GM21515 (cell line): ENCODE measurements around the gene IL10RB.
"Not testable (repeated sequence)": the region's sequence is repeated elsewhere in the genome, so short reads cannot be mapped to it uniquely, and the experiment has no call there.

Experiments used
- ATAC-seq: cut with Tn5 transposase; IDR thresholded peaks from one replicate; pipeline ENCODE4 v1.9.1; 2021; ENCODE audit not compliant: unreplicated experiment

The IL10RB gene

DNA sequence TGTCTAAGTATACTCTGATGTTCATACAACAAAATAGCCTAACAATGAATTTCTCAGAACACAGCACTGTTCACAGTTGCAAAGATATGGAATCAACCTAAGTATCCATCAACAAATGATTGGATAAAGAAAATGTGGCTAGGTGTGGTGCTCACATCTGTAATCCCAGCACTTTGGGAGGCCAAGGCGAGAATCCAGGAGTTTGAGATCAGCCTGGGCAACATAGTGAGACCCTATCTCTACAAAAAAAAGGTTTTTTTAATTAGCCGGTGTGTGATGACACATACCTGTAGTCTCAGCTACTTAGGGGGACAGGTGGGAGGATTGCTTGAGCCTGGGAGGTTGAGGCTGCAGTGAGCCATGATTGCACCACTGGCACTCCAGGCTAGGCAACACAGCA is 25.8 kb upstream of the IL10RB start:
- ATAC-seq, result no peak

DNA sequence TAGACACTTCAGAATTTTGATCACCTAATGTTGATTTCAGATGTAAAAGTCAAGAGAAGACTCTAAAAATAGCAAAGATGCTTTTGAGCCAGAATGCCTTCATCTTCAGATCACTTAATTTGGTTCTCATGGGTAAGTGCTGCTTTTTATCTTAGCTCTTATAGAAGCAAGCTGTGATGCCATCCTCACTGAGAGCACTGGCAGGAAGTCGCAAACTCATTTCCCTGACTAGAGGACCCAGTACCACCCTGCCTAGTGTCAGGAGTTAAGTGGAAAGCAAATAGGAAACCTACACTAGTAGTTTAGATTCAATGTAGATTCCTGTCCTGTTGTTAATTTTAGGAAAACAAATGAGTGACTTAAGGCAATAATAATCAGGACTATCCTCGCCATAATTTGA is 24.3 kb upstream of the IL10RB start:
- no peak for ATAC-seq

DNA sequence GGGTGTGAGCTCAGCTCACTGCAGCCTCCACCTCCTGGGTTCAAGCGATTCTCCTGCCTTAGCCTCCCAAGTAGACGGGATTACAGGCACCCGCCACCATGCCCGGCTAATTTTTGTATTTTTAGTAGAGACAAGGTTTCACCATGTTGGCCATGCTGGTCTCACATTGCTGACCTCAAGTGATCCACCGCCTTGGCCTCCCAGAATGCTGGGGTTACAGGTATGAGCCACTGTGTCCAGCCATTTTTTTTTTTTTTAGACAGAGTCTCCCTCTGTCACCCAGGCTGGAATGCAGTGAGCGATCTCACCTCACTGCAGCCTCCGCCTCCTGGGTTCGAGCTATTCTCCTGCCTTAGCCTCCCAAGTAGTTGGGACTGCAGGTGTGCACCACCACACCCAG is 23.3 kb upstream of the IL10RB start:
- not testable (repeated sequence) for ATAC-seq

DNA sequence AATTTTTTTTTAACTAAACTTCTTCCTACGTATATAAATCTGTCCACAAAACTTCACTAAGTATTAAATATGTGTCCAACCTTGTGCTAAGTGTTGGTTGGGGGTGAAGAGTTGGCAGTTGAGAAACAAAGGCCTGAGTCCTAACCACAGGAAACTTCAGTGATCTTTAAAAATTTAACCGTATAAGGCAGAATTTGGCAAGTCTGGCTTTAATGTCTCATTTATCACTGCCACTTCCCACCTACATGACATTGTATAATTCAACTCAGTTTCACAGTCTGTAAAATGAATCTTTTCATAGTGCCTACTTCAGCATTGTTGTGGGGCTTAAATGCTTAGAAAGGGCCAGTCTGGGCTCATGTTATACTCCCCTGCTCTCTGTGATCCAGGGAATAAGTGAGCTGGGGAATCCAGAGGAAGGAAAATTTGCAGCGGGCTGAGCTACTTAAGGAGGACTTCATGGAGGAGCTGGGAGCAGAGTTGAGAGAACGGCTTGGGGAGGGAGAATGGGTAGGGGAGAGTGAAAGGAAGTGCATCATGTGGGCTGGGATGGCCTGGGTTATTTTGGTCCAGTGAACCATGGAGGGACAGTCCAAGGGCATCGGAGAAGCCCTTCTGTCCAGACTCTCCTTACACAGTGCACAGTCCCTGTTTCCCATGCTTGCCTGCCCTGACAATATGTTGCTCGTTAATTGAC is 21.9 kb upstream of the IL10RB start:
- no peak for ATAC-seq

DNA sequence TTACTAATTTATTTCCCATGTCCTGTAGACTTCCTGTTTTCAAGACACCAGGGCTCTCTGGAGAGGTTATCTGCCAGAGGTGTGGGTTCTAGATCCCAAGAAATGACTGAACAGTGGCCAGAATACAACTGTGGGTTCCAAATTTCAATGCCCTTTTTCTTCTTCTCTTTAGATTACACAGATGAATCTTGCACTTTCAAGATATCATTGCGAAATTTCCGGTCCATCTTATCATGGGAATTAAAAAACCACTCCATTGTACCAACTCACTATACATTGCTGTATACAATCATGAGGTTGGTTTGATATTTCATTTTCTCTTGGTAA is 21.4 kb upstream of the IL10RB start:
- ATAC-seq, result no peak

DNA sequence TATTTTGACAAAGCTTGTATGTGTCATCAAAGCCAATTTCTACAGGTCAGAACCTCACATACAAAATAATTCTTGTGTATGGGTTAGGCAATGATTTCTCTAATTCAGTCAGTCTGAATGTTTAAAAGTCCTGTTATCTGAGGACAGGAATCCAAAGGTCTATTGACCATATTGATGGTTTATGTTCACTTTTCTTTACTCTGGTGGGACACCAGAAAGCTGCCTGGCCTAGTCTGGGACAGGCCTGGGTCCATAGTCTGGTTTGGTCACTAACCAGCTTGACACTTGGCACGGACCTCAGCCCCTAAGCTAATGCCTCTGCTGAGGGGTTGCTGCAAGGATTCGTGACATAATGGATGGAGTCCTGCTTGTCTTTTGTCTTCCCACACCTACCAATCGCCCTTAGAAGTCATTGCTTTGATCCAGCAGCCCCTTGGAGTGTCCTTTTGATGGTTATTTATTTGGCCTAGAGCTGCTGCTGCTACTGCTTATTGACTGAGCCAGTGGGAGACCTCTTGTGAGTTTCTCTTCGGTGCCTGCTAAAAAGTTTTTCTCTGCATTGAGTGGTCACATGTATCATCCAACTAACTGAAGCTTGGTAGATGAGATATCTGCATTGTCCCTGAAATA is 20.8 kb upstream of the IL10RB start:
- no peak for ATAC-seq

DNA sequence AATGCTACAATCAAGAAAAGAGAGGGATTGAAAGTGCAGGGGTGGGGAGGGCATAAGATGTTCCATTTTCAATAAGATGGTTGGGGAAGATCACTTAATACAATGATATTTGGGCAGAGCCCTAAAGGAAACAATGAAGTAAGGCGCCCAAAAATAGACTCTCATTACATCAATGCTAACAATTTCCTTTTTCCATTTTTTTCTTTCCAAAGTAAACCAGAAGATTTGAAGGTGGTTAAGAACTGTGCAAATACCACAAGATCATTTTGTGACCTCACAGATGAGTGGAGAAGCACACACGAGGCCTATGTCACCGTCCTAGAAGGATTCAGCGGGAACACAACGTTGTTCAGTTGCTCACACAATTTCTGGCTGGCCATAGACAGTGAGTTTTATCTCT is 19.7 kb upstream of the IL10RB start:
- ATAC-seq, result no peak

DNA sequence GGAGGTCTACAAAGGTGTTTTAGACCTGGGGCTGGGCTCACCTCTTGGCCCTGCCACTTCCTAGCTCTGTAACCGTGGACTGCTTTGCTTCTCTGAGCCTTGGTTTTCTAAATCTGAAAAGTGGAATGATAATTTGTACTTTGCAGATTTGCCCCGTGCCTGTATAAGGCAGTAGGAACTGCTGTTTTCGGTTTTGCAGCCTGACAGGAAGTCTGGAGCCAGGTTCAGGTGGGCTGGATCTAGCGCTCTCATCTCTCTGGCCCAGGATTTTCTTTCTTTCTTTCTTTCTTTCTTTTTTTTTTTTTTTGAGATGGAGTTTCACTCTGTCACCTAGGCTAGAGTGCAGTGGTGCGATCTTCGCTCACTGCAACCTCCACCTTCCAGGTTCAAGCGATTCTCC is 19.2 kb upstream of the IL10RB start:
- no peak for ATAC-seq

DNA sequence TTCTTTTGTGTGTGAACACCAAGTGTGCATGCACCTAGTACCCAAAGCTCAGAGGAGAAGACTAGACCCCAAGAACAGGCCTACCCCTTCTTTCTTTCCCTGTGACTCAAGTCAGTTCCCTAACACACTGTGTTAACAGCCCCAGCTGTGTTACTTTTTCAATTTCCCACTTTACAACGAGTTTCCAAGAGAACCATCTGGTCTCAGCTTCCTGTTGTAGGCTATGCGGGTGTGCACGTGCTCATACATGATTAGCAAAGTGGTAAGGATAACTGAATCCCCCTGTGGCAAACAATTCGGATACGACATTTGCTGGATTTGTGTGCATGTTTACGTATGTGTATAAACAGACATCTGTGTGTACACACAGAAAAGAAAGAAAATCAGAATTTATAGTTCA is 18.6 kb upstream of the IL10RB start:
- no peak for ATAC-seq

DNA sequence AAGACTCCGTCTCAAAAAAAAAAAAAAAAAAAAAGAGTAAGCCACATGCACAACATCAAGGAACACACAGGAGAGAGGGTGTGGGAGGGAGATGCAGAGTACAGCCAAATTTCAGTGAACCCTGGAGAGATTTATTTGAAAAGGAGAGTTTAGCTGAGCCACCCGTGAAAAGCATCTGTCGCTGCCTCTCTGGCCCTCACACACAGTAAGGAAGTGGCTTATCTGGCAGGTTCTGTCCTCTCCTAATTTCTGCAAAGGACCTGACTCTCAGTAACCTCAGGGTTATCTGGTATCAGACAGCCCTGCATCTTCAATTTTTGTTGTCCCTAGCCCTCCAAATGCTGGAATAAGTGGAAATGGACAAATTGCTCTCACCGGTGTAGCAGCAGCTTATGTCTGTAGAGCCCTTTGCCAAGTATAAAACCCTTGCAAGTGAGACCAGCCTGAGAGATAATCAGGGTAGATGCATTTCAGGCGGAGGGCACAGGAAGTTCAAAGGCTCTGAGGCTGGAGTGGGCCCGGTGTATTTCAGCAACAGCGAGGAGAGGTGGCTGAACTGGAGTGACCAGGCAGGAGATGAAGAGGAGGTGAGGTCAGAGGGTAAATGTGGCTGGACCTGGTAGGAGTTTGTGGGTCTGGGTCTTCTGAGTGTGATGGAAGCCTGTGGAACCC is 16.7 kb upstream of the IL10RB start:
- no peak for ATAC-seq

DNA sequence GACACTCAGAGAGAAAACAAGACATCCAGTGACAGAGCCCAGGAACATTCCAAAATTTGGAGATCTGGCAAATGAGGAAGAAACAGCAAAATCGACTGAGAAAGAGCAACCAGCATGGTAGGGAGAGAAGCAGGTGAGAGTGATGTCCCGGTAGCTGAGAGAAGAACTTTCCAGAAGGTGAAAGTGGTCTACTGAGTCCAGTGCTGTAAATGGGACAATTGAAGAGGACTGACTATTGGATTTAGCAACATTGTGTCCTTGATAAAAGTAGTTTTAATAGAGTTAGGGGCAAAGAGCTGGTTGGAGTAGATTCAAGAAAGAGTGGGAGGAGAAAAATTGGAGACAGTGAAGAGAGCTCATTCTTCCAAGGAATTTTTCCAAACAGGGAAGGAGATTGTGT is 15.0 kb upstream of the IL10RB start:
- ATAC-seq, result no peak

DNA sequence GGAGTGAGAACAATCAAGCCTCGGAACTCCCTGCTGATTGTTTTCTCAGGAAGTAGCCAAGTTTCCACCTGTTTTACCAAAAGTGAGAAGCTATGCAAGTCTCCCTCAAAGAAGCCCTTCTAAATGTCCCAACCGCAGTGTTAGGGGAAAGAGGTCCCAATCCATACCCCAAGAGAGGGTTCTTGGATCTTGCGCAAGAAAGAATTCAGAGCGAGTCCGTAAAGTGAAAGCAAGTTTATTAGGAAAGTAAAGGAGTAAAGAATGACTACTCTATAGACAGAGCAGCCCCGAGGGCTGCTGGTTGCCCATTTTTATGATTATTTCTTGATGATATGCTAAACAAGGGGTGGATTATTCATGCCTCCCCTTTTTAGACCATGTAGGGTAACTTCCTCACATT is 12.8 kb upstream of the IL10RB start:
- ATAC-seq, result not testable (repeated sequence)

DNA sequence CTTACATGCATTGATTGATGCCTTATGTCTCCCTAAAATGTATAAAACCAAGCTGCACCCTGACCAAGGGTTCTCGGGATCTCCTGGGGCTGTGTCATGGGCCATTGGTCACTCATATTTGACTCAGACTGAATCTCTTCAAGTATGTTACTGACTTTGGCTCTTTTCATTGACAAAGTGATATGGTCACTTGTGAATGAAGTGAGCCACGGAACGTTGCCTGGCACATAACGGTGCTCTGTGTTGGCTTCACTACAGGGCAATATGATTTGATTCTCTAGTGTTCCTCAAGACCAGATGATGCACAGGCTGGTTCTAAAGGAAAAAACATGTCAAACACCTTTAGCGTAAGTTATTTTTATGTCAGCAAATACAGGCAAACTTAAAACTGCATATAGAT is 11.4 kb upstream of the IL10RB start:
- no peak for ATAC-seq

DNA sequence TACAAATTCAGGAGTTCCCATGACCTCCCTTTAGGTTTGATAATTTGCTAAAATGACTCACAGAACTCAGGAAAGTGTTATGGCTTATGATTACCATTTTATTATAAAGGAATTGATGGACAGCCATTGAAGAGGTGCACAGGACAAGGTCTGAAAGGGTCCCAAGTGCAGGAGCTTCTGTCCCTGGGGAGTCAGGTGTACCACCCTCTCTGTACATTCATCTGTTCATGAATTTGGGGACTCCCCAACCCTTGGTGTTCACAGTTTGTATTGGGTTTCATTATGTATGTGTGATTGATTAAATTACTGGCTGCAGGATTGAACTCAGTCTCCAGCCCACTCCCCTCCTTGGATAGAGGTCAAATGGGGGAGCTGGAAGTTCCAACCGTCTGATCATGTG is 10.8 kb upstream of the IL10RB start:
- no peak for ATAC-seq

DNA sequence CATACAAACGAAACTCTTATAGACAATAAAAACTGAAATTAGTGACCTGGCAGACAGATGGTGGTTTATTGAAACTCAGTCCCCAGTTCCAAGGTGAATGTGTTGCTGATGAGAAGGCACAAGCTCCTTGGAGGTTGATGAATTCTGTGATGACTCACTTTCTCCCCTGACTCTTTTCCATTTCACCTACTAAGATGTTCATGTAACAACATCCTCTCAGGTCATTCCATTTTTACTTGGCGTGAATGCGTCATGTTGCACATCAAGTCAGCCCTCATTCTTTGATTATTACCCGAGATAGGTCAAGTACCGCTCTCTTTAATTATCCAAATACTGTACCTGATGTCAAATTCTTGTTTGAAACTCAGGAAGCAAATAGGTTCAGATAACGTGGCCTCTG is 10.1 kb upstream of the IL10RB start:
- no peak for ATAC-seq

DNA sequence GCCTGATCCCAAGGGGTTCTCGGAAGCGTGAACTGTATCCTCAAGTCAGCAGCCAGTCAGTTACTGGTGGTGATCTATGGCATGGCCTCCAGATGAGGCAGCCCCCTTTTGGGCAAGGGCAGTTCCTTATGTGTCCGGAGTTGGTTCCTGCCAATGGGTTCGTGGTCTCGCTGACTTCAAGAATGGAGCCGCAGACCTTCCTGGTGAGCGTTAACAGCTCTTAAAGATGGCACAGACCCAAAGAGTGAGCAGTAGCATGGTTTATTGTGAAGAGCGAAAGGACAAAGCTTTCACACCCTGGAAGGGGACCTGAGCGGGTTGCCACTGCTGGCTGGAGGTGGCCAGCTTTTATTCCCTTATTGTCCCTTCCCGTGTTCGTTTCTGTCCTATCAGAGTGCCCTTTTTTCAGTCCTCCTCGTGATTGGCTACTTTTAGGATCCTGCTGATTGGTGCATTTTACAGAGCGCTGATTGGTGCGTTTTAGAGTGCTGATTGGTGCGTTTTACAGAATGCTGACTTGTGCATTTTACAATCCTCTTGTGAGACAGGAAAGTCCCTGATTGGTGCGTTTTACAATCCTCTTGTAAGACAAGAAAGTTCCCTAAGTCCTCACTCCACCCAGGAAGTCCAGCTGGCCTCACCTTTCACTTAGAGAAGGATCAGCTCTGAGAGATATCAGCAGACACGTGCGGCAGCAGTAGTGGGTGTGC is 8.9 kb upstream of the IL10RB start:
- ATAC-seq, result no peak

DNA sequence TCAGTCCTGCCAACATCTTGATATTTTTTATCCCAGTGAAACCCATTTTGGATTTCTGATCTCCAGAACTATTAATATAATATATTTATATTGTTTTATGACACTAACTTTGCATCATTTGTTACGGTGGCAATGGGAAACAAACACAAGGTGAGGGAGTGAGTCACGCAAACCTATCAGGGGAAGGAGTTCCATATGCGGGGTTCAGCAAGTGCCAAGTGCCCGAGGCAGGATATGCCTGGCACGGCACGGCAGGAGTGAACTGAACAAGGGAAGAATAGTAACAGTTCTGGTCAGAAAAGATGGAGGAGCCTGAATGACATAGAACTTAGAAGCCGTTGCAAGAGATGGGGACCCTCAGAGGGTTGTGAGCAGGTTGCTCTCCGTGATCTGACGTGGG is 7.7 kb upstream of the IL10RB start:
- ATAC-seq, result no peak

DNA sequence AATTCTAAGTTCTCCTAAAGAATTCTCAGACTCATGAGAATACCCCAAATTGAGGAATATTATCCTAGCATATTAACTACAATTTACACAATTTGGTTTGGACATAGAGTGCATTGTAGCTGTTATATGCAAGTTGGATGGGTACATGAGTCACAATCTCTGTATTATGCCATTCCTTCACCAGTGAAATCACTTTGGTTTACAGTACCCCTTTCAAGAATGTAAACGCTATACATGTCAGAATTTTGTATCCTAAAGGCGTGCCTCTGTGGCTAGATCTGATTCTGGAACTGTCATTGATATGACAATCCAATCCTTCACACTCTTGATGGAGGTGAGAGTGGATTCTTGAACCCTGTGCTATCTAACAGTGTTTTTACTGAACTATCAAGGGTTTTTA is 6.7 kb upstream of the IL10RB start:
- ATAC-seq, result no peak

DNA sequence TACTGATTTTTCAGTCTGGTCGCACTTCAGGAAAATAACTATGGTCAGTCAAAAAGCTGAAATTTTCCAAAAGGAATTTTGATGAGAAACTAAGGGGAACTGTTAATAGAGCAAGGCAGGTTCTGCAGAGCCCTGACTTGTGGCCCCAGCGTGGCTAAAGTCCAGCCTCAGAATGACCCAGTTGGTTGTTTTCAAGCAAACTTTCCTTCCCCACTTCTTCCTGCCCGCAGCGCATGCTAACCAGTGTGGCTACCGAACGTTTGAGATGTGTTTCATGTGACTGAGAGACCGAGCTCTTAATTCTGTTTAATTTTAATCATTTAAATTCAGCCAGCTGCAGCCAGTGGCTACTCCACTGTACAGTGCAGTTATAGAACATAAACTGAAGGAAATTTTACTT is 6.2 kb upstream of the IL10RB start:
- ATAC-seq, result no peak

DNA sequence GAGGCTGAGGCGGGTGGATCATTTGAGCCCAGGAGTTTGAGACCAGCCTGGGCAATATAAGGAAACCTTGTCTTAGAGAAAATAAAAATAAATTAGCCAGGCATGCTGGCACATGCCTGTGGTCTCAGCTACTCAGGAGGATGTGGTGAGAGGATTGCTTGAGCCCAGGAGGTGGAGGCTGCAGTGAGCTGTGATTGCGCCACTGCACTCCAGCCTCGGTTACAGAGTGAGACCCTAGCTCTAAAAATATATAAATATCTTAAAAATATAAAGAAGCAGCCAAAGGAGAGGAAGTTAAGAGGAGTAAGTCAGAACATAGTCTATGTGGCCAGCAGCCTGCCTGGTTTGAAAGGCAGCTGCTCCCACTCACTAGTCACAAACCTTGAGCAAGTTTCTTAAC is 4.5 kb upstream of the IL10RB start:
- ATAC-seq, result no peak

DNA sequence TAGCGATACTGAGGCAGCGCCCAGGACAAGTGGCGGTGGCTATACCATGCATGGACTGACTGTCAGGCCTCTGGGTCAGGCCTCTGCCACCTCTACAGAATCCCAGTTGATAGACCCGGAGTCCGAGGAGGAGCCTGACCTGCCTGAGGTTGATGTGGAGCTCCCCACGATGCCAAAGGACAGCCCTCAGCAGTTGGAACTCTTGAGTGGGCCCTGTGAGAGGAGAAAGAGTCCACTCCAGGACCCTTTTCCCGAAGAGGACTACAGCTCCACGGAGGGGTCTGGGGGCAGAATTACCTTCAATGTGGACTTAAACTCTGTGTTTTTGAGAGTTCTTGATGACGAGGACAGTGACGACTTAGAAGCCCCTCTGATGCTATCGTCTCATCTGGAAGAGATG is 3.2 kb upstream of the IL10RB start:
- no peak for ATAC-seq

DNA sequence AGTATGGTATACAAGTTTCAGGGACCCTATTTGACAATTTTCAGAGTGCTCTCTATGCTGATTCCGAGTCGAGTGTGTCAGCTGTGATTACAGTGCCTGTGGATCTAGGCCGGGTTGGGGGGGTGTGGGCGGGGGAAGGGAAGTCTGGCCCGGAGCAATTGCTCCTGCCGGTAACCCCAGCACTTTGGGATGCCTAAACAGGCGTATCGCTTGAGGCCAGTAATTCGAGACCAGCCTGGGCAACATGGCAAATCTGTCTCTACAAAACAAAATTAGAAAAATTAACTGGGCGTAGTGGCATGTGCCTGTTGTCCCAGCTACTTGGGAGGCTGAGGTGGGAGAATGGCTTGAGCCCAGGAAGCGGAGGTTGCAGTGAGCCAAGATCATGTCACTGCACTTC is 1.6 kb upstream of the IL10RB start:
- ATAC-seq, result no peak
